ENCODE measurements around the gene RASL10B. TPM values are rescaled to one million over a fixed set of nuclear protein-coding genes. Genes with fewer than 3 reads are reported as not detected.

Gene RASL10B
- total and polyA plus RNA-seq, 10 donors, result 0.09 to 0.74 (median 0.29) TPM; not detected in 1

- no peak for DNase-seq
- TF ChIP-seq POLR2AphosphoS5 (IDR thresholded peaks at IDR 0.05) (no peak), CTCF (IDR thresholded peaks at IDR 0.05 in 8 of 11, conservative IDR thresholded peaks at IDR 0.05 in 3 of 11) (no peak)
- WGBS, 5 donors, result 65 to 75% (median 72%) methylated on average over 5 of the region's 5 CpGs
- Histone ChIP-seq H3K4me1 (no peaks in the 10 kb centered on the region), H3K27ac (no peak overlapping the region), H3K4me3 (no peak overlapping the region), H3K9me3 (no peaks in the 10 kb centered on the region), H3K27me3 (replicated peaks in 1 of 7) (peaks cover 0 to 26% (median 0%) of the 10 kb centered on the region in 7 donors), H3K36me3 (no peaks in the 10 kb centered on the region)
- intact Hi-C loops (cut with DNase I; ENCODE audit: low total_unique reads), result no loop called here
Observed at GRCh38 chr17:35775039-35775438, 43.6 kb downstream of the RASL10B start.

- no peaks in the 10 kb centered on the region for H3K36me3 ChIP-seq
- no peak for TF ChIP-seq POLR2A (IDR thresholded peaks at IDR 0.05)
- TF ChIP-seq POLR2AphosphoS5 (IDR thresholded peaks at IDR 0.05), result no peak
- no peak for TF ChIP-seq CTCF (IDR thresholded peaks at IDR 0.05 in 8 of 11, conservative IDR thresholded peaks at IDR 0.05 in 3 of 11)
- no peak overlapping the region for H3K27ac ChIP-seq
- H3K4me1 ChIP-seq, result no peaks in the 10 kb centered on the region
- WGBS, 5 donors, result 25 to 40% (median 32%) methylated on average over 6 of the region's 6 CpGs
- no peaks in the 10 kb centered on the region for H3K9me3 ChIP-seq
- H3K4me3 ChIP-seq, result no peak overlapping the region
- no peak for DNase-seq
- peaks cover 0 to 26% (median 0%) of the 10 kb centered on the region in 7 donors for H3K27me3 ChIP-seq (replicated peaks in 1 of 7)
- intact Hi-C loops (cut with DNase I; ENCODE audit: low total_unique reads), result no loop called here
Observed at GRCh38 chr17:35775583-35775982, 44.1 kb downstream of the RASL10B start.

- H3K4me3 ChIP-seq, result no peak overlapping the region
- TF ChIP-seq POLR2AphosphoS5 (IDR thresholded peaks at IDR 0.05) (no peak), POLR2A (IDR thresholded peaks at IDR 0.05) (no peak)
- peaks cover 3 to 15% (median 9%) of the 10 kb centered on the region in 6 donors for H3K4me1 ChIP-seq
- H3K36me3 ChIP-seq, result no peaks in the 10 kb centered on the region
- no peaks in the 10 kb centered on the region for H3K9me3 ChIP-seq
- WGBS, 5 donors, result 89 to 96% (median 91%) methylated on average over 16 of the region's 16 CpGs
- DNase-seq, result no peak
- intact Hi-C loops (cut with DNase I; ENCODE audit: low total_unique reads), result no loop called here
- H3K27me3 ChIP-seq (replicated peaks in 1 of 7), result peaks cover 0 to 21% (median 0%) of the 10 kb centered on the region in 7 donors
- no peak overlapping the region for H3K27ac ChIP-seq
Observed at GRCh38 chr17:35778641-35779196, 47.3 kb downstream of the RASL10B start.

GRCh38 chr17:35780950-35781349 lies 49.5 kb downstream of the RASL10B start:
- Histone ChIP-seq H3K36me3 (no peaks in the 10 kb centered on the region), H3K4me1 (peaks cover 4 to 30% (median 19%) of the 10 kb centered on the region in 6 donors)

More at GRCh38 chr17:35780950-35781349, 49.5 kb downstream of the RASL10B start:
- H3K4me3 ChIP-seq, result no peak overlapping the region
- no peak for DNase-seq
- TF ChIP-seq POLR2A (IDR thresholded peaks at IDR 0.05) (no peak), CTCF (IDR thresholded peaks at IDR 0.05 in 8 of 11, conservative IDR thresholded peaks at IDR 0.05 in 3 of 11) (no peak), POLR2AphosphoS5 (IDR thresholded peaks at IDR 0.05) (no peak)
- peaks cover 0 to 12% (median 0%) of the 10 kb centered on the region in 7 donors for H3K27me3 ChIP-seq (replicated peaks in 1 of 7)
- 81 to 93% (median 88%) methylated on average over 3 of the region's 3 CpGs for WGBS, 5 donors
- intact Hi-C loops (cut with DNase I; ENCODE audit: low total_unique reads), result no loop called here
- H3K9me3 ChIP-seq, result no peaks in the 10 kb centered on the region
- no peak overlapping the region for H3K27ac ChIP-seq
